Measurements from ENCODE around the gene SIGLEC11.
A peak's percentile ranks its signal among the peaks of the same experiment; 100 is the strongest.
"Not testable (repeated sequence)": the region's sequence is repeated elsewhere in the genome, so short reads cannot be mapped to it uniquely, and the experiment has no call there.

Gene SIGLEC11

DNA sequence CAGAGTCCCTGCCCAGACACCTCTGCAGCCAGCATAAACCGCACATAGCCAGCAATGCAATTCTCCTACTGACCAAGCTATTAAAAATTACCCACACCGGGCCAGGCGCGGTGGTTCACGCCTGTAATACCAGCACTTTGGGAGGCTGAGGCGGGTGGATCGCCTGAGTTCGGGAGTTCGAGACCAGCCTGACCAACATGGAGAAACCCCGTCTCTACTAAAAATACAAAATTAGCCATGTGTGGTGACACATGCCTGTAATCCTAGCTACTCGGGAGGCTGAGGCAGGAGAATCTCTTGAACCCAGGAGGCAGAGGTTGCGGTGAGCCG is 36.1 kb downstream of the SIGLEC11 start:
- not testable (repeated sequence) for DNase-seq

DNA sequence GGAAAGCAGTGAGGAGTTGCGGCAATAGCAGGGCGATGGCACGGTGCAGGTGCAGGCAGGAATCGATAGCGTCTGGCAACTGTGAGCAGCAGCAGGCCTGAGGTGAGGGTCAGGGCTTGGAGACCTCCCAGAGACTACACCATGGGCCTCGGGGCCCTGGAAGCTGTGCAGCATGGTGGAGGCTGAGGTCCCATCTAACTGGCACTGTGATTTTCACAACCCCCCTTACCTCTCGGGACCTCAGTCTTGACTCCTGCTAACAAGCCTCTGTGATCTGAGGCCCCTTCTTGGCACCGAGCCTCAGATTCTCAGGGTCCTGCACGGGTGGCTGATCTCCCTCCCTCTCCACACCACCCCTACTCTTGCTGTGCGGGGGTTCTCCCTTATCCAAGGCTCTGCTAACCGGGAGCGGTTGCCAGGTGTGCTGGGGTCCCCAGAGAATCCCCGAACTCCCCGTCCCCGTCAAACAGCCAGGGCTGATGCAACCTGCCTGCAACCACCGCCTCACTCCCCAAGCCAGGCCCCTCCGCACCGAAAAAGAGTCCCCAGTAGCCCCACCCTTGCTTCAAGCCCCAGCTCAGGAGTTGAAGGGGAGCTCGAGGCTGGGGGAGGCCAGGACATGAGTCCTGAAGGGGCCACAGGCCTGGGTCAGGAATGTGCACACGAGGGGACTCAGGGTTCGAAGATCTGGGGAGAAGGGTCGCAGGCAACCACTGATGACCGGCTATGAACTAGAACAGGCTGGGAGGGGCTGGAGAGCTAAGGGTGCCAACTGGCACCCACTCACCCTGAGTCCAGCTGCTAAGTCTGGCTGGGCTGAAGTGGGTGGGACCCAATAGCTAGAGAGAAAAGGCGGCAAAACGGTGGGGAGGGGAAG is 36.7 kb downstream of the SIGLEC11 start:
- no peak for DNase-seq

DNA sequence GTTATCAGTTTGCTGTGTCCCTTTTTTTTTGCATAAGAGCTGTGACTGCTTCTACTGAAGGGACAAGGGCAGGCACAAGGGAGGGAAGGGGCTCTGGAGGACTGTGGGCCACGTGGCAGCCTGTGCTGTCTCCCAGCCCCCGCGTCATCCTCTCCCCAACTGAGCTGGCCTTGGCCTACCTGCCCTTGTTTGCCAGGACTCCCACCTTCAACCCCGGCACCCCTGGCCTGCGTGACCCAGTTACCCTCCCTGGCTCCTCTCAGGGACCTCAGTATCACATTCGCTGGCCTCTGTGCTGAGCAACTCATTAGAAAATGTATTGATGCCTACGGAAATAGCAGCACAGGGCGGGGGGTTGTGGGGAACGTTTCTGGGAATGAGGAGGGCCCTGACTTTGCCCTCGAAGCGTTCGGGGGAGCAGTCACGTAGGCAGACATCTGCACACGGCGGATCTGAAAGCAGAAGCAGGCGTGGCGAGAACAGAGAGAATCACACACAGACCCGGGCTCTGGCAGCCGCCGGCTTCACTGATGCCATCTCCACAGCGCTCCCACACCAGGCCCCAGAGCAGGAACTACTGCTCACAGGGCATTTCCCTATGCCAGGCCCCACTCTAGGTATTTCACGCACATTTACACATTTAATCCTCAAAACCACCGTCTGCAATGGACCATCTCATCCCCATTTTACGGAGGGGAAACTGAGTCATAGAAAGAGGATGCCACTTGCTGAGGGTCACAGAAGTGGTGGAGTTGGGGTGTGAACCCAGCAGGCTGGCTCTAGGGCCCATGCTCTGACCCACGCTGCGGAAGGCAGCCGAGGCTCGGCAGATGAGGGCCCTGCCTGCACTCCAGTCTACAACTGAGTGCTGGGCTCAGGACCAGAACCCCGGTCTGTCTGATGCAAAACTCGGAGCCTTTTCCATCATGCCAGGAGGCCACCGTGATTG is 37.6 kb downstream of the SIGLEC11 start:
- no peak for DNase-seq

DNA sequence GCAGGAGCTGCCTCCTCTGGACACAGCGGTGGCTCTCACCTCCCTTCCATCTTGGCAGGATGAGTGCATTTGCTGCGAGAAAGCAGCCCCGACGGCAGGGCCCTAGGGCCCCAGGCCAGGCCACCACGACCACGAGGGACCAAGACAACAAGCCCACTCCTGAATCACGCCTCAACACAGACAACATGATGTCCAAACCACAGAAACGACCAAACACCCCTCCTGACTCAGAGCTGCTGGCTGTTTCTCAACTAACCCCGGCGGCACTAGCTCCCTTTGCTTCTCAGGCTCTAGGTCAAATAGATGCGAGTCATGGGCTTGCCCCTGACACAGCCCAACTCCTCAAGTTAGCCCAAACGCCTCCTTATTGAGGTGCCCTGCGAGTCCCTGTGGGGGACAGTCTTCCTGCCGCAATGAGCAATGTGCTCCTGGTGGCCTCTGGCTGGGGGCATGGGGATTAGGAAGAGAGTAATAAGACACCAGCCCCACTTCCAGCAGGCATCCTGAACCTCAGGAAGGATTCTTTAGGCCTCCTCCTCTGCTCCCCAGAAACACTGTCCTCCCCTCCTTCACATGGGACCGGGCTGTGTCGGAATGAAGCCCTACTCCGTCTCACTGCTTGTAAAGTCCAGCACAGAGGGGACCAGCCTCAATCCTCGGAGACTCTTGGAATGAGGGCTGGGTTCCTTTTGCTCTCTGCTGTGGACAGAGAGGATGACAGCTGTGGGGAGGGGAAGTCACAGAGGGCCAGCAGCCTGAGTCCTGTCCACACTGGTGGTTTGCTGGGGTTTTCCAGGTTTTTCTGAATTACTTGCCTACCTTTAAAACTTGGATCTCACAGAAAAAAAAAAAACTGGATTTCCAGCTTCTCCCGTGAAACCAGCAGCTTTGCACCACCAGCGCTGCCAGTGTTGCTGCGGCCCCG is 38.8 kb downstream of the SIGLEC11 start:
- DNase-seq, result no peak

DNA sequence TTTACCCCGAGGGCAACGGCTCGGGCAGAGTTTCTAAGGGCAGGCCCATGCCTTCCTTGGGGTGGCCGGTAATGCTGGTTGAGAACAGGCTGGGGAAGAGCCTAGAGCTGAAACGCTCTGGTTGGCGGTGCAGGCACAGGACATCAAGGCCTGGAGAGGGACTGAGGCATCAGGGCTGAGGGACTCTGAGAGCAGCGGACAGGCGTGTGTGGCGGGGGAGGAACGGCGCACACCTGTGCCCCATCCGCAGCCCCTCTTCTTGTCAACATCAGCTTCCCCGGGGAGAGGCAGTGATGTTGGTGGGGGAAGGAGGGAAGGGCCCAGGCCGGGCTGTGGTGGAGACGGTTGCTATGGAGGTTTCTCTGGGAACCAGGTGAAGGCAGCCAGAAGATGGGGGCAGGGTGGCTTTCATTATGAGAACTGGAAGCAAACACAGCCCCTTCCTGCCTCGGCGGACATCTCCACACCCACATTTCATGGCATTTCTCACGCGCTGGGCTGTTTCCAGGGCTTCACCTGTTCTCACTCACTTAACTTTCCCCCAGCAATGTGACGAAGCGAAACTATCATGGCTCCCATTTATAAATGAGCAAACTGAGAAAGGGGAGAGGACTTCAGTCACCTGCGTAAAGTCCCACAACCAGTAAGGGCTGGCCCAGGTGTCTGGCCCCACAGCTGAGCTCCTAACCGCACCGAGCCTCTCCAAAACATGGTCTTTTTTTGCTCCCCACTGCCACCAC is 40.2 kb downstream of the SIGLEC11 start:
- DNase-seq, result no peak

DNA sequence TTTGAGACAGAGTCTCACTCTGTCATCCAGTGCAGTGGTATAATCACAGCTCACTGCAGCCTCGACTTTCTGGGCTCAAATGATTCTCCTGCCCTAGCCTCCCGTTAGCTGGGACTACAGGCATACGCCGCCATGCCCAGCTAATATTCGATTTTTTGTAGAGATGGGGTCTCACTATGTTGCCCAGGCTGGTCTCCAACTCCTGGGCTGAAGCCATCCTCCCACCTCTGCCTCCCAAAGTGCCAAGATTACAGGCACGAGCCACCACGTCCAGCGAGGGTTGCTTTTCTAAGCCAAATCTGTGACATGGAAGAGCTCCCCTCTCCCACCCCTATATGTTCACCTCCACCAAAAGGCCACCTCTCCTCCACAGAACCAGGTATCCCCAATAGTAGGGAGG is 42.9 kb downstream of the SIGLEC11 start:
- DNase-seq, result no peak

DNA sequence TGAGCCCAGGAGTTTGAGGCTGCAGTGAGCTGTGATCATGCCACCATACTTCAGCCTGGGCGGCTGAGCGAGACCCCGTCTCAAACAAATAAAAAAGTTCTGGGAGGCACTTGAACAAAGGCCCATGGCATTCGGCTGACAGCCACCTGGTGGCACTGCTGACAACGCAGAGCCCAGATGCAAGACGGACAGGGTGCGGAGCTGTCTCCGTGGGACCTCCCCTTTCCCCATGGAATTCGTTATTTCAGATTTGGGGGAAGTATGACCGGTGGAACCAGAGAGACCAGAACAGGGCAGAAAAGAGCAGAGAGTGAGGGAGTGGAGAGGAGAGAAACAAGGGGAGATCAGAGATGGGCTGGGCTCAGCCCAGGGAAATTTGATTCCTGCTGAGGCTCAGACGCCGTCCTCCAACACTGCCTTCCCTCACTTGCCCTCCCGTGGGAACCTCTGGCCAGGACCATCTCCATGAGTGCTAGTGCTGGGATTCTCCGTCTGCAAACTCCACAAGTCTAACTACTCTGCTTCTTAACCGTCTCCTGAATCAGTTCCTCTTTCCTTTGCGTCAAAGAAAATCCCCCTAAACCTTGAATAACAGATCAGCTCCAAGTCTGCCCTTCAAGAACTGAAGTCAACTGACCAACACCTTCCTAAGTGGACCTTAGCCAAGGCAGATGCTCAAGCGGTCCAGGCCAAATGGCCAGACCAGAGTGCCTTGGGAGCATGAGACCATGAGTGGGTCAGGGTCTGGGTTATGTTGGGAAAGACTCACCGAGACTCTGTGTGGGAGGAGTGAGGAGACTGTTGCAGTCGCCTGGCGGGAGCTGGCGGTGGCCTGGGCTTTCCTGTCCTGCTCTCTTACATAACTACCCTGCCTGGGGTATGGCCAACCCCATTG is 43.9 kb downstream of the SIGLEC11 start:
- DNase-seq, result peak; percentile 22

DNA sequence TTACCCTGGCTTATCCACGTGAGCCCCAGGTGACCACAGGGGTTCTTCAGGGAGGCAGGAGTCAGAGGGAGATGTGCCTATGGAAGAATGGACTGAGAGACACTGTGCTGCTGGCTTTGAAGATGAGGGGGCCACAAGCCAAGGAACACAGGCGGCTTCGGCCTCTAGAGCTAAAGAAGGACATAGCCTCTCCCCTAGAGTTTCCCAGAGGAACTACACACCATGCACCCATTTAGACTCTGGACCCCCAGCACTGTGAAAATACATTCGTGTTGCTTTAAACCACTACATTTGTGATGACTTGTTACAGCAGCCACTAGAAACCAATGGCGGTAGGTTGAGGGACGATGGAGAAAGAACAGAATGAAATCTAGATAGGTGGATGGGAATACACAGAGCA is 45.7 kb downstream of the SIGLEC11 start:
- no peak for DNase-seq

DNA sequence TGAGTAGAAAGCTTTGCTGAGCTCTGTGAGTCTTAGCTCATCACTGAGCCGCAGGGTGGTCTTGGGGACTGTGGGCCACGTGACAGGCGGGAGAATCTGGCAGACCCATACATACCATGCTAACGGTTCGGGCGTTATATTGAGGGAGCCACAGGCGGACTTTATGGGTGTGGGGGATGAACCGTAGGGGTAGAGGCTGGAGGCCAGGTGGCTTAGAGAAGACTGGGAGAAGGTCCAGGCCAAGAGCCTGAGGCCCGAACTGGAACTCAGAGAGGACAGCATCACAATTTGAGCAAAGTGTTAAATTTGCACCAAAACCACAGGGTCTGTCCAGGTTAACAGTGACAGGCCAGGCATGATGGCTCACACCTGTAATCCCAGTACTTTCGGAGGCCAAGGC is 47.3 kb downstream of the SIGLEC11 start:
- DNase-seq, result no peak

DNA sequence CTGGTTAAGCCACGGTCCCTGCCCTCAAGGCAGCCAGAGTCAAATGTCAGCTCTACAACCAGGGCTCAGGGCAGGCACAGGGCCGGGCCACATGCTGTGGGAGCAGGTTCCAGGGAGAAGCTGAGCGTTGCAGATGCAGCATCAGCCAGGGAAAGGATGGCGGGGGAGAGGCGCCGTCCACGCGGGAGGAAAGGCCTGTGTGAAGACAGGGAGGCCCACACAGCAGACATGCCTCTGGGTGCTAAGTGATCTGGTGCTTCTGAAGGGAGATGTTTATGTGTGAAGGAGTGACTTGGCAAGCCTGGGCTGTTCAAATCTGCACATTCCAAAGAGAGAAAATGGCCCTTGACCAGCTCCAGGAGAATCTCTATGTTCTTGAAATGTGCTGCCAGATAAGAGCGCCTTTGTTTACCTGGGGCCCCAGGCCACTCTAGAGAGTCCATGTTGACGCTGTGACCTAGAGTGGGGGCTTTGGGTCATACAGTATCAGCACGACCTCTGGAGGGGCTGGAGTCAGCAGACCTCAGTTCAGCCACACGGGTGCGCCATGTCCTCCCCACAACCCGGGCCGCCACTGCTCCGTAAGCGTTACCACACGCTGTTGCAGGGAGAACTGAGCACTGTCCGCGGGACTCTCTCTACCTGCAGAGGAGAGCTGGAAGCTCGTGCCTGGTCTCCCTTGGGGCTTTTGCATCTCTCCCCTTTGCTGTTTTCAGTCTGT is 47.8 kb downstream of the SIGLEC11 start:
- no peak for DNase-seq

DNA sequence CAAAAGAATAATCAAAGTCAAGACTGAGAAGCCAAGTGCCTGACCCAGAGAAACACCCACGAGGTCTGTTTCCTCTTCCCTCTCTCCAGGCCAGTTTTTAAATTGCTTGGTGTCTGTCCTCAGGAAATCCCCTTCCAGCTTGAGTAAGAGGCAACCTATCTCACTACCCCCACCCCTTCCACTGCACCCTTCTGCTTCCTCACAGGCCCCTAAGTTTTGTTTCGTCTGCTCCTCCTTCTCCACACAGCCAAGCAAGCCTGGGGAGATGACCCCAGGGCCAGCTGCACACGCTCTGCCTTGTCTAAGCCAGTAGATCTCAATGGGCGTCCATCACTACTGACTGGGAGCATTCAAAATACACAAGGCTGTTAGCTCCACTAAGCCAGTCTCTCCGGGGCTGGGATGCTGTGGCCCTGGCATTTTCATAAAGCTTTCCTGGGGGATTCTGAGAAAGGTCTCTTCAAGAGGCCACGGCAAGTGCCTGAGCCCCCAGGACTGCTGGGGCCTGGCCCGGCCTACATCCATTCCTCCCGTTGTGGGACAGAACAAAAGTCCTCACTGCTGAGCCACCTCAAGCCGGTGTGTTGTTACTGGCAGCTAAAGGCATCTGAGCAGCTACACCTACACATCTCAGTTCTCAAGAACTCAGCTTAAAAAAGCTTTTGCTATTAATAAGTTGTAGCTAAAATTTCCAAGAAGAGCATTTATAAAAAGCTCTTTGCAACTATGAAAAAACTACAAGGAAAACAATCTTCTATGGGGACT is 49.4 kb downstream of the SIGLEC11 start:
- DNase-seq, result peak; percentile 68

DNA sequence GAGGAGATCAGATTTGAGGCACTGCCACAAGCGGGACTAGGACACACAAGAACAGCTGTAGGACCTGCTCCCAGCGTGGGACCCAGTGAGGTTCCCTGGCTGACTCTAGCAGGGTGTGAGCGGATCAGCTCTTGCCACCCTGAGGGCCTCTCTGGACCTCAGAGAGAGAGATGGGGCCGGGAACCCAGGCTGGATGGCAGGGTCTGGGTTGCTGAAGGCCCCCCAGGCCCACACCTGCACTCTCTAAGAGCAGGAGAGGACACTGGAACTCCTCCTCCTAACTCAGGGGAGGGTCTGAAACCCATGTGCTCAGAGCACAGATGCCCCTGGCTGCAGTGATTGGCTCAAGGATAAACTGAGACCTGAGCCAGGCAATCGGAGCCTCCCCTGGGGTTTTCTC is 50.8 kb downstream of the SIGLEC11 start:
- no peak for DNase-seq

DNA sequence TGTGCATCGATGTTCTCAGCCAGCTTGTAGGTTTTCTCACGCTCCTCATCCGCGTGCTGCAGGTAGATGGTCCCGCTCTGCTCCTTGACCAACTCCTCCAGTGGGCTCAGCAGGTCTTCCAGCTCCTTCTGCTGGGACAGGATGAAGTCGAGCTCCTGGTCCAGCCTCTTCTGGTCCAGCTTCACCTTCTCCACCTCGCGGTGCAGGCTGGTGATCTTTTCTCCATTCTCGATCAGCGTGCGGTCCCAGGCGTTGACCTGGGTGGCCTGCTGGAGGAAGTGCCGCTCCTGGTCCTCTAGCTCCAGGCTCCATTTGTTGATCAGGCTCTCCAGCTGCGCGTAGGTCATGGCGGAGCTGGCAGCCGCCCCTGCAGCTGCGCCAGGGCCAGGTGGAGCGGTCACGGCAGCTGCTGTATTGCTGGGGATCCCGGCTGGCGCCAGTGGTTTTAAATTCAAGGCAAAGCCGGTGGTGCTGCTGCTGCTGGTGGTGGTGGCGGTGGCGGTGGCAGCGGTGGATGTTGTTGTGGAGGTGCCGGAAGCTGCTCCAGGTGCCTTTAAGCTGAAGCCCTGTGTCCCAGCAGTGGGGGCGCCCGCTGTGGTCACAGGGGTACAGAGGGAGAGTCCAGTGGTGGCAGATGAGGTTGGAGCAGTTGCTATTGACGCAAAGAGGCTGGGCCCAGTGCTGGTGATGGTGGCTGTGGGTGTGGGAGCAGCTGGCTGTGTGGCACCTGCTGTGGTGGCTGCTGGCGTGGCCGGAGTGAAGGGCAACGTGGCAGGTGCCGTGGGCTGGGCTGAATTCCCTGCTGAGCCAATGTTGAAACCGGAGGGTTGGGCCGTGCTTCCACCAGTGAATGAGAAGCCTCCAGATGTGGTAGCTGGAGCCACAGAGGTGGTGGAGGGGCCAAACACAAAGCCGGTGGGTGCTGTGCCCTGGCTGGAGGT is 52.2 kb downstream of the SIGLEC11 start:
- no peak for DNase-seq

DNA sequence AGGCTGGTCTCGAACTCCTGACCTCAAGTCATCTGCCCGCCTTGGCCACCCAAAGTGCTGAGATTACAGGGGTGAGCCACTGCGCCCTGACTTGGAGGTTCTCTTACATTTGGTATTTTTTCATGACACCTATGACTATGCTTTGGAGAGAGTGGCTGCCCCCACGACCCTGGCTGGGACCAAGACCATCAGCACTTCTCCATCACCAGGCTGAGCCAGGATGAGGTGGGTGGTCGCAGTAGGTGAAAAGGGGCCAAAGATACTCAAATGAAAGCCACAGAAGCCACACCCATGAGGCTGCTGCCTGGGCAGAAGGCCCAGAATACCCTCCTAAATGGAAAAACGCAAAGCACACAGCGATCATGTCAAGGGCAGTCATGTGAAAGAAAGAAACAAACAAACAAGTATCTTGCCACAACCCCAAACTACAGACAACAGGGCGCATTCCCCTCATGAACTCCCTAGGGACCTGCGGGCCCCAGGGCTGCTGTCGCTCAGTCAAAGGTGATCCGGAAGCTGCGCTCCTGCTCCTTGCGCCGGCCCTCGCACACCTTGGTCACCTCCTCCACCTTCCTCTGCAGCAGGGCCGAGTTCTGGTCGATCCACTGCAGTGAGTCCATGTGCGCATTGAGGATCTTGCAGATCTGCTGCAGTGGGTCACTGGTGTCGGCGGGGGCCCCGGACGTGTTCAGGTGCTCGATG is 53.1 kb downstream of the SIGLEC11 start:
- no peak for DNase-seq

DNA sequence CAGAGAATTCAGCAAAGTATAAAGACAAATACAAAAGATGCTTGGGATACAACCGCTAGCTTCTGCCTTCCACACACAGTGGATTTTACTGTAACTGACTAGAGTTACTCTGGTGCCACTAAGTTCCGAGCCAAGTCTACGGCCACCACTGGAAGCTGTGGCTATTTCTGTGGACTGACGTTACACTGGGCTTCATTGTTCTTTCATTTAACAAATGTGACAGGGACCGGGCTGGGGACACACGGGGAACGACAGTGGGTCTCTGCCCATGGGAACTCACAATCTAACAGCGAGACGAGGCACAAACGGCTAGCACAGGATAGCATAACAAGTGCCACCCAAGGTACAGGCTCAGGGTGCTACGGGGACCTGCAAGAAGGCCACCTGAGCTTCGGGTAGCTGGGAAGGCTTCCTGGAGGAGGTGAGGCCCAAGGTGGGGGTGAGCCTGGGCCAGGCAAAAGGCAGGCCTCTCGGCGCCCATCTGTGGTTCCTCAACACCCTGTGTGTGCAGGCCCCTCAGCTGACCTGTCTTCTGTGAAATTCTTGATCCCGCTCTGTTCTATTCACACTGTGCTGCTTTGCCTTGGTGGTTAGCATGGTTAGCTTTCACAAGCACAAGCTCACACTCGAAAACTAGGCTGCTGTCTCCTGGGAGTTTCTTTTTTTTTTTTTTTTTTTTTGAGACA is 54.0 kb downstream of the SIGLEC11 start:
- DNase-seq, result no peak

DNA sequence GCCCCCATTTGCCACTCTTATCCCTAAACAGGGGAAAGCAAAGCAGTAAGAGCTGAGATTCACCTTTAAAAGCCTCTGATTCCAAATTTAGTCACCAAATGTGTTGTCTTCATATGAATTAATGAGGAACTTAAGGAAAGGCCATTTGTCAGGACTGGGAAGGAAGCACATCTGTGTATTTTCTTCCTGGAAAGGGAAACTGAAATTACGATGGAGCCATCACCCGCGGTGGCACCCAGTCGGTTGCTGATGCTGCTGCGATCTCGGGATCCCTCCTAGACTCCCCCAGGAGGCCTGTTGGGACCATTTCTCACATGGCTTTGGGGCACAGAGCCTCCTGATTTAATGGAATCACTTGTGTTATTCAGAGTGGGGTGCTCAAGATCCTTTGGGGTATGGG is 56.8 kb downstream of the SIGLEC11 start:
- DNase-seq, result no peak

Data from GF-D8 (cell line).